ENCODE data around the gene FOXL2.

FOXL2 gene

DNA sequence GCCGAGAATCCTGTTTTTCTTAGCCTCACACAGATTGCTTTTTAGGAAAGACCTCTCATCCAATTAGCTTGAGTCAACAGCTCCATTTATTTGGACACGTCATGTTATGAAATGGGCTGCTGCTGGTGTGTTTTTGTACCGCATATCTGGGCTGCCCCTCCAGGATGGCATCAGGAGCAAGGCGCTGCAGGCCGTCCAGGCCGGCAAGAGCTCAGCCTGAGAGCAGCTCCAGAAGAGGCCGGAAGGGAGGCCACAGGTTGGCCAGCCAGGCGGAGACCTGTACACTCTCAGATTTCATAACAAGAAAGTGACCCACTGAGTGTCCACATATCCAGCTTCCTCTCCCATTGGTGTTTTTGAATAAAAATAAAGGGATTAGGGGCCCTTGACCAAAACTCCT lies 28.4 kb upstream of the FOXL2 start:
- DNase-seq (ENCODE audit: low read depth) = no peak
- no peak overlapping the region for H3K4me3 ChIP-seq (ENCODE audit: control insufficient read depth, low read depth, low read length)
- TF ChIP-seq, protein P1, sequence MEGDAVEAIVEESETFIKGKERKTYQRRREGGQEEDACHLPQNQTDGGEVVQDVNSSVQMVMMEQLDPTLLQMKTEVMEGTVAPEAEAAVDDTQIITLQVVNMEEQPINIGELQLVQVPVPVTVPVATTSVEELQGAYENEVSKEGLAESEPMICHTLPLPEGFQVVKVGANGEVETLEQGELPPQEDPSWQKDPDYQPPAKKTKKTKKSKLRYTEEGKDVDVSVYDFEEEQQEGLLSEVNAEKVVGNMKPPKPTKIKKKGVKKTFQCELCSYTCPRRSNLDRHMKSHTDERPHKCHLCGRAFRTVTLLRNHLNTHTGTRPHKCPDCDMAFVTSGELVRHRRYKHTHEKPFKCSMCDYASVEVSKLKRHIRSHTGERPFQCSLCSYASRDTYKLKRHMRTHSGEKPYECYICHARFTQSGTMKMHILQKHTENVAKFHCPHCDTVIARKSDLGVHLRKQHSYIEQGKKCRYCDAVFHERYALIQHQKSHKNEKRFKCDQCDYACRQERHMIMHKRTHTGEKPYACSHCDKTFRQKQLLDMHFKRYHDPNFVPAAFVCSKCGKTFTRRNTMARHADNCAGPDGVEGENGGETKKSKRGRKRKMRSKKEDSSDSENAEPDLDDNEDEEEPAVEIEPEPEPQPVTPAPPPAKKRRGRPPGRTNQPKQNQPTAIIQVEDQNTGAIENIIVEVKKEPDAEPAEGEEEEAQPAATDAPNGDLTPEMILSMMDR (conservative IDR thresholded peaks at IDR 0.05; ENCODE audit: control insufficient read depth, insufficient read depth, low read depth, low read length) = no peak

DNA sequence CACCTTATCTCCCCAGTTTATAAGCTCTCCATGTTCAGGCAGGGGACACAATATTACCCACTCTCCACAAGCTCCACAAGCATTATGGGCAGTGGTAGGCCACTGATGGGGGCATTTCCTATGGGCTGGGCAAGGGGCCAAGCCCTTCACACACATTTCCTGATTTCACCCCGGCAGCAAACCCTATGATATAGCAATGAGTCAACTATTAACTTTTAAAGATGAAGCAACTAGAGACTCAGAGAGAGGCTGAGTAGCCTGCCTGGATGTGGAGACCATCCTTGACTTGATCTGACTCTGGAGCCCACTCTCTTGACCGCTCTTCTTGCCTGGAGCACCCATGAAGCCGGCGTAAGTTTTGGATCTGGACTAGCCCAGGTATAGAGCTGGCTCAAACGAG lies 27.5 kb upstream of the FOXL2 start:
- TF ChIP-seq, protein P1 (conservative IDR thresholded peaks at IDR 0.05; ENCODE audit: control insufficient read depth, insufficient read depth, low read depth, low read length) = no peak
- no peak overlapping the region for H3K4me3 ChIP-seq (ENCODE audit: control insufficient read depth, low read depth, low read length)
- DNase-seq (ENCODE audit: low read depth) = peak; percentile 54

DNA sequence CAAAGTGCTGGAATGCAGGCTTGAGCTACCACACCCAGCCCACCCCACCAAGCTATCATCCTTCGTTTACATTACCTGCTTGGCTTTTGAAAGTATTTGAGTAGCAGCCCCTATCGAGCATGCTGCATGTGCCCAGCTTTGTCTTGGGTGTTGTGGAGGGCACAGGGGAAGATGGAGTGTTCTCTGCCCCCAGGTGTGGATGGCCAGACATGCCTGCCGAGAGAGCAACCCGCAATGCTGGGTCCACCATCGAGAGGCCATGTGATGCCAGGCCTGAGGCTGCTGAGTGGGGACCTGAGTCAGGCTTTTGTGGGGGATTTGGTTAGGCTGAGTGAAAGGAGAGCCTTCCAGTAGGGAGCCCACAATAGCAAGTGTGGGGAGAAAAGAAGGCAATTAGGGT lies 26.0 kb upstream of the FOXL2 start:
- TF ChIP-seq, protein P1 (conservative IDR thresholded peaks at IDR 0.05; ENCODE audit: control insufficient read depth, insufficient read depth, low read depth, low read length) = no peak
- no peak for DNase-seq (ENCODE audit: low read depth)
- no peak overlapping the region for H3K4me3 ChIP-seq (ENCODE audit: control insufficient read depth, low read depth, low read length)

DNA sequence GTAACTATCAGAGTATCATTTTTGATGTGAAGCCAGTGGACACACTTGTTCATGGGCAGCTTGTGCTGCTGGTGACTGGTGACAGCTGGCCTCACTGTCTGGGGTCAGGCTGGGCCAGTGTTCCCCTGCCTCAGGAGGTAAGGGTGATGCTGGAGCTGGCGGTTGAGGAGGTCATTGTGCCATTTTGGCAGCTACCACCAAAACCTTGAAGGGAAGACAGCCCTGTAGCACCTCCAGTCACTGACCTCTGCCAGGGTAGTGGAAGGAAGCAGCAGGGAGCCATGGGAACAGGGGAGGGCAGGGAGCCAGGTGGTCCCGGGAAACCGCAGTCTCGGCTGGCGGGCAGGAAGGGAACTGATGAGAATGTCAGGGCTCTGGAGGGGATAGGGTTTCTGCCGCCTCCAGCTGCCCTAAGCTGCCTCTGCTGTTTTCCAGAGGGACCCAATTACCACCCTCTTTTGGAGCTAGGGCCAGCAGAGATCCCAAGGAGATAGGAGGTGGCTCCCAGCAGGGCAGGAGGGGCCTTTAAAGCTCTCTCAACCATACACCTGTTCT lies 24.9 kb upstream of the FOXL2 start:
- TF ChIP-seq, protein P1 (conservative IDR thresholded peaks at IDR 0.05; ENCODE audit: control insufficient read depth, insufficient read depth, low read depth, low read length) = no peak
- no peak overlapping the region for H3K4me3 ChIP-seq (ENCODE audit: control insufficient read depth, low read depth, low read length)
- DNase-seq (ENCODE audit: low read depth) = no peak

DNA sequence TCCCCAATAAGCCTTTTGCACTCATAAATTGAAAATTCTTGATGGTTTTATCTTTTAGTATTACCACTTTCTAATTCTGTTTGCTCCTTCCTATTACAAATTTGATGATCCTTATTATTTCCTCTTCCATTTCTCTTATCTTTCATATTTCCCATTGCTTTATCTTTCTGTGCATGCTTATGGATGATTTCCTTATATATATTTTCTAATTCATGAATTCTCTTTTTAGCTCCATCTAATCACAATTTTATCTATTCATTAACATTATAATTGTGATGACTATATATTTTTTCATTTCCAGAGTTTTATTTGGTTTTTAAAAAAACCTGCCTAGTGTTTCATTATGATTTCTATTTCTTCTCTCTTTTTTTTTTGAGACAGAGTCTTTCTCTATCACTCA lies 18.0 kb upstream of the FOXL2 start:
- H3K4me3 ChIP-seq (ENCODE audit: control insufficient read depth, low read depth, low read length) = no peak overlapping the region
- TF ChIP-seq, protein P1 (conservative IDR thresholded peaks at IDR 0.05; ENCODE audit: control insufficient read depth, insufficient read depth, low read depth, low read length) = no peak
- no peak for DNase-seq (ENCODE audit: low read depth)

DNA sequence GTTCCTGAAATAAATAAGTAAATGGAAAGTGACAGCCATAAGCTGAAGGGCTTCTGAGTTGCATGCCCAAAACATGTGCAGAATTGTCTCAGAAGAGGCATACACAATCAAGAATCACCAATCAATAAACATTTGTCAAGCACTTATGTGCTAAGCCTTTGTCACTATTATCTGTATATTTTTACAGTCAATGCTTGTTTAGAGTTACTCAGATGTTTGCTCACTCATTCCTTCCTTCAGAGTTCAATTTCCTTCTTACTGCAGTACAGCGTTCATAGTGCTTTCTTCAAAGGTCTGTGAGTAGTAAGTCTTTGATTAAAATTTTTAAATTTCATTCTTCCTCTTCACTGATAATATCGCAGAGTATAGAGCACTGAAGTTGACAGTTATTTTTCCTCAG lies 17.3 kb upstream of the FOXL2 start:
- TF ChIP-seq, protein P1 (conservative IDR thresholded peaks at IDR 0.05; ENCODE audit: control insufficient read depth, insufficient read depth, low read depth, low read length) = no peak
- DNase-seq (ENCODE audit: low read depth) = no peak
- no peak overlapping the region for H3K4me3 ChIP-seq (ENCODE audit: control insufficient read depth, low read depth, low read length)

All from fibroblast of mammary gland (primary cell).